ENCODE data around the gene NCKAP5L.
"Not testable (repeated sequence)": the region's sequence is repeated elsewhere in the genome, so short reads cannot be mapped to it uniquely, and the experiment has no call there.

NCKAP5L gene

DNA sequence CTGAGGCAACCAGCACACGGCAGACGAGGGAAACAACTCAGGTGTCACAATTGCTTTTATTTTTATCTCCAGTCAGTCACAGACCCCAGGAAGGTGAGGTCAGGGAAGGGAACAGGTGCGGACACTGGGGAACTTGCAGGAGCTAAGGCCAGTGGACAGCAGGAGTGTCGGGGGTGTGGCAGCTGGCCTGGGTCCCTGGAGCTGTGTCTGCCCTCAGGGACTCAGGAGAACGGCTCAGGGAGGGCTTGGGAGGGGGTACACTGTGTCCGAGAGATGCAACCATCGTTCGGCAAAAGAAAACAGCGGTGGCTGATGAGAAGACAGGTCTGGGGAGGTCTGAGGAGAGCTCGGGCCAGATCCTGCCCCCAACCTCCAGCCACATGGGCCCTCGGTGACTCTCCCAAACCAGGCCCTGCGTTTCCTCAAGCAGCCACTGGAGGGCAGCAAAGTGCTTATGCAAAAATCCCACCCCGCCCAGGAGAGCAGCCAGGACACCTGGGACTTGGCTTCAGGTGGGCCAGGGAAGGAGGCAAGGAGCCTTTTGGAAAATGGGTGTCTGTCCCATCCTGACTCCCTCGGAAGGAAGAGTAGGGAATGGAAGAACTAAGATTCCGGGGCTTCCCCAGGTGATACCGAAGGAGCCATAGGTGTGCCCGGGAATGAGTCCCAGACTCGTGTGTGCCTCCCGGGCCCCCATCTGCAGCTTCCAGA, 38.8 kb upstream of the NCKAP5L start:
- DNase-seq (ENCODE audit: insufficient read length, low spot score): peak; percentile 81
- FAIRE-seq: no peak

DNA sequence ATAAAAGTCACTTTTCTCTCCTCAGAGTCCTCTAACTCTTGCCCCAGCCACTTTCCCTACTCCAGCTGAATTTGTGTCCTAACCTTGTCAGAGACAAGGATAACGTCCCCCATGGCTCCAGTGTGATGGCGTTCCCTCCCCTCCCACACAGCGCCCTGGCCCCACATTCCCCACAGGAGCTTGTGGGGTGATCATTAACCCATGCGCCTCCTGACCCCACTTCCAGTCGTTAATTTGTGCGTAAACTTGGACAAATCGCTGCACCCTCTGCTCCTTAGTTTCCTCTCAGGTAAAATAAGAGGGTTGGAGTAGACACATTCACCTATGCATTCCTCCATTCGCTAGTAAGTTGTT, 37.5 kb upstream of the NCKAP5L start:
- no peak for FAIRE-seq
- DNase-seq (ENCODE audit: insufficient read length, low spot score): no peak

DNA sequence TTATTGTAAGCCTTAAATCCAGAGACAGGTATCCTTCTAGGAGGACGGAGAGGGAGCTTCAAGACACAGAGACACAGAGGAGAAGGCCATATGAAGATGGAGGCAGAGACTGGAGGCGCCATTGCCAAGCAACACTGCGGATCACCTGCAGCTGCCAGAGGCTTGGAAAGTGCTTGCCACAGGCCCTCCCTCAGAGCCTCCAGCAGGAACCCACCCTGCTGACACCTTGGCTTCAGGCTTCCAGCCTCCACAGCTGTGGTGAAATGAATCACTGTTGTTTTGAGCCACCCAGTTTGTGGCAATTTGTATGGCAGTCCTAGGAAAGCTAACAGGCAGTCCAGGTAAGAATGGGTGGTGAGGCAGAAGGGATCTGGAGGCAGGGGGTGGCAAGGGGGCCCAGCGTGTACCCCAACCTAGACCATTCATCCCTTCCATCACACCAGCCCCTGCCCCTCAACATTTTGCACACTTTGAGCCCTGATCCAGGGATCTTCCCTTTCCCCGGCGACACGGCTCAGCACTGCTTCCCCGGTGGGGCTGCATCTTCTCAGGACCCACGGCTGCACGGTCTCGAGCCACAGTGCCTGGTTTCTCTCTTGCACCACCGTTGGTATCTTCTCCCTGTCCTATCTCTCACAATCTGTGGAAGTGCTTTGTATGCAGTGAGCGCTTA, 37.0 kb upstream of the NCKAP5L start:
- FAIRE-seq (no peak), DNase-seq (ENCODE audit: insufficient read length, low spot score) (no peak)

DNA sequence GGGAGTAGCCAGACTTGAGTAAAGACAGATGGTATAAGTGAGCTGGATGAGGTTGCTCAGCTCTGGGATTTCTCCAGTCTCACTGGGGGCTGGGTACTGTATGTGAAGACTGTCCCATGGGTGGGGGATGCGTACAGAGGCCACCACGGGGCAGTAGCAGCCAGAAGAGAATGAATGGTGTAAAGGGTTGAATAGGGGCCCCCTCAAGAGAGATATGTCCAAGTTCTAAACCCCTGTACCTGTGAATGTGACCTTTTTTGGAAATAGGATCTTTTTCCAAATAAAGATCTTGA, 36.5 kb upstream of the NCKAP5L start:
- FAIRE-seq (no peak), DNase-seq (ENCODE audit: insufficient read length, low spot score) (no peak)

DNA sequence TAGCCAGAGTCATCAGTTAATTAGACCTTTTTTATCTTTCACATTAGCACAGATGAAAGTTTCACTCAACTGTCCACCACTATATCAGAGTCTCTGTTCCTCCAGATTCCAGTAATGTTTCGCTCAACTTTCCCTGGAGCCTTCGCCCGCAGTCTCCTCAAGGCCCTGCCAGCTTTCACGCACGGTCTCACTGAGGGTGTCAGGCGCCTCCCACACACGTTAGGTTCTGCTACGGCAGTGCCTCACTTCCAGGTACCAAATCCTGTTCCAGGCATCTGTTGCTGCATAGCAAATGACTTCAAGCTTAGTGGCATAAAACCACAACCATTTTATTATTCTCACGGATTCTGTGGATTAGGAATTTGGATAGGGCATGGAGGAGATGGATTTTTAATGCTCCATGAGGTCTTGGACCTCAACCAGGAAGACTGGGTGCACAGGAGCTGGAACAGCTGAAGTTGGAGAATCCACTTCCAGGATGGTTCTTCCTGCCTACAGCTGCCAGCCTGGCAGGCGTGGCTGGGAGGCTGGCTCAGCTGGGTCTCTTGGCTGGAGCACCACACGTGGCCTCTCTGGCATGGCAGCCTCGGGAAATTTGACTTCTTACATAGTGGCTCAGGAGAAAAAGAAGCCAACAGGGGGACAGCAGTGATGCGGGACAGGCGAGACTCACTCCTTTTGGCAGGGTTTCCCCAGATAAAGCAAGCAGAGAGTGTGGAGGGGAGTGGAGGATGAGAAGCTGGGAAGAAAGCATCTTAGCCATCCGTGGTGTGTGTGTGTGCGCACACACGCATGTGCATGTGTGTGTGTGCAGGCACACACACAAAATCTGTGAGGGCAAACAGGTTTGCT, 36.0 kb upstream of the NCKAP5L start:
- DNase-seq (ENCODE audit: insufficient read length, low spot score): no peak
- no peak for FAIRE-seq

DNA sequence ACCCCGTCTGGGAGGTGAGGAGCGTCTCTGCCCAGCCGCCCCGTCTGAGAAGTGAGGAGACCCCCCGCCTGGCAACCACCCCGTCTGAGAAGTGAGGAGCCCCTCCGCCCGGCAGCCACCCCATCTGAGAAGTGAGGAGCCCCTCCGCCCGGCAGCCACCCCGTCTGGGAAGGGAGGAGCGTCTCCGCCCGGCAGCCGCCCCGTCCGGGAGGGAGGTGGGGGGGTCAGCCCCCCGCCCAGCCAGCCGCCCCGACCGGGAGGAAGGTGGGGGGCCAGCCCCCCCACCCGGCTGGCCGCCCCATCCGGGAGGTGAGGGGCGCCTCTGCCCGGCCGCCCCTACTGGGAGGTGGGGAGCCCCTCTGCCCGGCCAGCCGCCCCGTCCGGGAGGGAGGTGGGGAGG, 32.7 kb upstream of the NCKAP5L start:
- FAIRE-seq: not testable (repeated sequence)

DNA sequence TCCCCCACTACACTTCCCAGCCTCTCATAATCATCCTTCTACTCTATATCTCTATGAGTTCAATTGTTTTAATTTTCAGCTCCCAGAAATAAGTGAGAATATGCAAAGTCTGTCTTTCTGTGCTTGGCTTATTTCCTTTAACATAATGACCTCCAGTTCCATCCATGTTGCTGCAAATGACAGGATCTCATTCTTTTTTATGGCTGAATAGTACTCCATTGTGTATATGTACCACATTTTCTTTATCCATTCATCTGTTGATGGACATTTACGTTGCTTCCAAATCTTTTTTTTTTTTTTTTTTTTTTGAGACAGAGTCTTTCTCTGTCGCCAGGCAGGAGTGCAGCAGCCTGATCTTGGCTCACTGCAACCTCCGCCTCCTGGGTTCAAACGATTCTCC, 27.7 kb upstream of the NCKAP5L start:
- not testable (repeated sequence) for FAIRE-seq

More for the DNA sequence above, 32.7 kb upstream of the NCKAP5L start:
- DNase-seq (ENCODE audit: insufficient read length, low spot score): not testable (repeated sequence)

DNA sequence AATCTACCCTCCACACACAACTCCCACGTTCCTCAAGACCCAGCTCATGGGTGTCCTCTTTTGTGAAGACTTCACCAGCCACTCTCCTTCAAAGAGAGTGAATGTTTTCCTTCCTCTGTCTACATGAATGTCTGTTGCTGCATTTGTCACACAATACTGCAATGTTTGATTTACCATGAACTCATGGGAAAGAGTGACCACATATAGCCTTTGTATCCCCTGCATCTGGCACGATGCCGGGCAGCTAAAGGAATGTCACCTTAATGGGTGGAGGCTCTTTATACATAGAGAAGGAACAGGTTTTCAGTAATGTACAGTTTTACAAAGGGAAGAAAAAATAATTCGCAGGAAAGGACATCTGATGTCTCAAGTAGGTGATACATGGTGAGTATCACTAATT, 26.8 kb upstream of the NCKAP5L start:
- no peak for DNase-seq (ENCODE audit: insufficient read length, low spot score)
- FAIRE-seq: no peak

More for the DNA sequence above, 27.7 kb upstream of the NCKAP5L start:
- DNase-seq (ENCODE audit: insufficient read length, low spot score): not testable (repeated sequence)

DNA sequence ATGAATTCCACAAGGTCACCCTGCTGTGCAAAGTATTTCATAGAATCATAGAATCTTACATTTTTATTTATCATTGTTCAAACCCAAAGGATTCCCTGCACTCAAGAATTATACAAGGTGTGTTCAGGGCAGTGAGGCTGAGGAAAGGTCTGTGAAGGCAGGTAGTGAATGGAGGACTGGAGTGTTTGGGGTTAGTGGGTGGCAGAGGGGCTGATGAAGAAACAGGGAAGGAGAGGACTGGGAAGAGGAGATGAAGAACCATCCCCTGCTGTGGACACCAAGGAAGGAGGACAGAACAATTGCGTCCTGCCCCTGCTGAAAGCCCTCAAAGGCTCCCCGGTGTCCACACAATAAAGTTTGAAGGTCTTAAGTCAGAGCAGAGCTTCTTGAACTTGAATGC, 25.5 kb upstream of the NCKAP5L start:
- DNase-seq (ENCODE audit: insufficient read length, low spot score): no peak
- no peak for FAIRE-seq

DNA sequence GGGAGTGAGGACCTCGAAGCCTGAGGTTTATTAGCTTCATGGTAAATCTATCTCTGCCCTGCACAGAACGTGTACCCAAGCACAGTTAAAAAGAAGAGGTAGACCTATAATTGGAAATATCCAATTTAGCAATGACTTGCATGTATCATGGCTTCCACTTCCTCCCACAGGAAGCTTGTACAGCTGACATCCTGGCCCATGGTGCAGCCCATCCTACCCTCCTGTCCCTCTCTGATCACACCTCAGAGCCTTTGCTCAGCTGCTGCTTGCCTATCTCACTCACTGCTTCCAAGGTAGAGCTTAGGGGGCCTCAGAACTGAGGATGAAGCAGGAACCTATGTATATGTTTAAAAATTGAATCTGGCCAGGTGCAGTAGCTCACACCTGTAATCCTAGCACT, 18.9 kb upstream of the NCKAP5L start:
- no peak for DNase-seq (ENCODE audit: insufficient read length, low spot score)
- no peak for FAIRE-seq

DNA sequence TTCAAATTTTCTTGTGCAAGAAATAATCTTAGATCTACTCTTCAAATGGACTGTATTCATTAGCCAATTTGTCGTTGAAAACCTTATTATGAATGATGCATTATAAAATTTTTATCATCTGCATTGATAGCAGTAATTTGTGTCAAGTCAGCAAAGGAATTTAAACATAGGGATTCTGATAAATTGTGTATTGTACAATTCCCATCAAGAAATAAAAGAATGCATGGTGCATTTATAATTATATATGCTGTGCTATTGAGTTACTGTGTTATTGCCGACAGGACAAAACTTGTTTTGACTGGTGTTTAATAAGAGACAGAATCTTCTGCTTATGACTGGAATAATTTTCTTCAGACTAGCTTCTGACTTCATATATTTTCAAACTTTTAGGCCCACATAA, 17.8 kb upstream of the NCKAP5L start:
- no peak for FAIRE-seq
- DNase-seq (ENCODE audit: insufficient read length, low spot score): no peak

DNA sequence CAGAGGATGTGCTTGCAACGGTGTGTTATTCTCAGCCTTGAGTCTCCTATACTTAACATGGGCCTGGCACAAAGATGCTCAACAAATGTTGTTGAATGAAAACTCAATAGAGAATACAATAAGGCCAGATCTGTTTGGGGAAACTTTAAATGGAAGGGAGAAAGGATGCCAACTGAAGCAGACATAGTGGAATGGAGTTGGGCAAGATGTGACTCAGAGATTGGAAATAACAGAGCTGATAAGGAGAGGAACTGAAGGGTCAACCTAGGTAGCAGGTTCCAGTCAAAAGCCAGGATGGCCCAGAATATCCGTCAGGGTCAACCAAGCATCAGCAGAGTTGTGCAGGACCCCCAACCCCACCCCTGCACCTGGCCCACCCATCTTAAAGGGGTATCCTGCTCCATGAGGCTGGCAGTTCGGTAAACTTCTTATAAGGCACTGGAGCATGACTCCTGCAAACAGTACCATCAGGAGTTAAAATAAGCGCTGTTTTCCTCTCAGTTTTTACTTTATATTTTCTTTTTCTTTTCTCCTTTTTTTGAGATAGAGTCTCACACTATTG, 15.7 kb upstream of the NCKAP5L start:
- DNase-seq (ENCODE audit: insufficient read length, low spot score) (no peak), FAIRE-seq (no peak)

DNA sequence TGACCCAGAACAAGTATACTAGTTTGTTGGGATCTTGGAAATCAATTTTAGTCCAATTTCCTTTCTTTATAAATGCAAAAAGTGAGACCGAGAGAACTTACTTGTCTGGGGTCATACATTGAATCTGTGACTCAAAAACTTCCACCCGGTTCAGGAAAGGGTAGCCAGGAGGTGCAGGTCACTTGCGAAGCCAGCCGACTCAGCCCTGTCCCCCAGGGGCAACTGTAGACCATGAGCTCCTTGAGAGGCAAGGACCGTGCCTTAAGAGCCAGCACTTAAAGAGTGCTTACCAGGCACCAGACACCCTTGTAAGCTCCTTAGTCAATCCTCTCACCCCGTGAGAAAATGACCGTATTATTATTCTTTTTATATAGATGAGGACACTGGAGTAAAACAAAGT, 15.2 kb upstream of the NCKAP5L start:
- DNase-seq (ENCODE audit: insufficient read length, low spot score) (no peak), FAIRE-seq (no peak)

DNA sequence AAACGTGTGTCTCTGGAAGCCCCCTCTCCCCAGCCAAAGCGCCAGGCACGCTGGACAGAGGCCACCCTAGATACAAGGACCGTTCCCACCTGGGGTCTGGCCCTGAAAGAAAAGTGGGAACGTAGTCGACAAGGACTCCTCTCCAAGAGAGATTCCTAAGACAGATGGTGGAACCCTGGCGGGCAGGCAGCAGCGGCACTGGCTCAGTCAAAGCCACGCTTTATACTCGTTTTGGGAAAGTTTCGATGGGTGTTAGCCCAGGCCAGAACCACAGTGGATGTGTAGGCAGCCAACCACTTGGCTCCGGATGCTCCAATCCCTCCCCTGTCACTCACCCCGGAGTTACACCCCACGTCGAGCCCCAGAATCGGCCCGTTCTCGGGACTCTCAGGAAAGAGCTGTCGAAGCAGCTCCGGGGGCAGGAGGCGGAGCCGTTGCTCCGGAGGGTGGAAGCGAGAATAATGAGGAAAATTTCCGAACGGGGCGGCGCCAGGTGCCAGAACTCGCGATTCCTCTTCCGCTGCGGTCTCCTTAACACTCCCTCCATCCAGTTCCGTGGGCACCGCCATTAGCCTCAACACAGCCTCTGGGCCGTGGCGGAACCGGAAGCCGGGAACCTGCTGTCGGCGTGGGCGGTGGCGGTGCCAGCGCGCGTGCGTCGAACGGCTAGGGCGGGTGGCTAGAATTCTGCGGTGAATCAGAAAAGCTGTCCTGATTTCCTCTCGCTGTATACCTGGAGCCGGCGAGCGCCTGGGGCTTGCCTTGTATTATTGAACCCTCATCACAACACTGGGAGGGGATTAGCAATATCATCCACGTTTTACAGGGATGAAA, 14.5 kb upstream of the NCKAP5L start, which contains the start of gene BCDIN3D:
Gene BCDIN3D, minus strand, starts transcription at position 588 of the 834 bp plus-strand sequence. Its CDS starts 19 bp downstream, at position 569.
- DNase-seq (ENCODE audit: insufficient read length, low spot score) (peak; percentile 92), FAIRE-seq (peak; percentile 51)

DNA sequence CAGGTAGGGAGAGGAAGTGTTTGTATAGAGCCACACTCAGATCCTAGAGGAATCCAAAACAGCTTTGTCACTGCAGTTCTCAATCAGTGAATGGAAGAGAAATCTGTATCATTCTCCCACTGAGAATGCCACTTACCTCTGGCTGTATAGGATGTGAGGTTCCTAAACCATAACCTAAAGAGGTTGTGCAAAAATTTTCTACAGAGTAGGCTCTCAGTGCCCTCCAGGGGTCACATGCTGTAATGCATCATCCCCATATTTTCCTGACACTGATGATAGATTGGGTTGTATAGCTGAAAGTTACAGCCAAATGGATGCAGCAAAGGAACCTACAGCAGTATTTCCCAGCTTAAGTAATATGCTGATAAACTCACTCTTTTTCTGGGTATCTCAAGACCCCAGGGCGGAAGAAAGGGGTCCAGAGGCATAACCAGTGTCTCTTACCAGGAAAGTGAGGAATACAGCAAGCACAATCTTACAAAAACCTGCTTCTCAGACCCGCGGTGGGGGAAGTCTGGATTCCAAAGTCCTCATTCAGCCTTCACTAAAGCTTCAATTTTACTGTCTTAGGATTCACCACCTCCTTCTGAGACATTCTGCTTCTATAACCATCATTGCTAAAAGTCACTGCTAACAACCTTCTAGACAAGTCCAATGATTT, 10.9 kb upstream of the NCKAP5L start:
- no peak for FAIRE-seq
- DNase-seq (ENCODE audit: insufficient read length, low spot score): peak; percentile 45

DNA sequence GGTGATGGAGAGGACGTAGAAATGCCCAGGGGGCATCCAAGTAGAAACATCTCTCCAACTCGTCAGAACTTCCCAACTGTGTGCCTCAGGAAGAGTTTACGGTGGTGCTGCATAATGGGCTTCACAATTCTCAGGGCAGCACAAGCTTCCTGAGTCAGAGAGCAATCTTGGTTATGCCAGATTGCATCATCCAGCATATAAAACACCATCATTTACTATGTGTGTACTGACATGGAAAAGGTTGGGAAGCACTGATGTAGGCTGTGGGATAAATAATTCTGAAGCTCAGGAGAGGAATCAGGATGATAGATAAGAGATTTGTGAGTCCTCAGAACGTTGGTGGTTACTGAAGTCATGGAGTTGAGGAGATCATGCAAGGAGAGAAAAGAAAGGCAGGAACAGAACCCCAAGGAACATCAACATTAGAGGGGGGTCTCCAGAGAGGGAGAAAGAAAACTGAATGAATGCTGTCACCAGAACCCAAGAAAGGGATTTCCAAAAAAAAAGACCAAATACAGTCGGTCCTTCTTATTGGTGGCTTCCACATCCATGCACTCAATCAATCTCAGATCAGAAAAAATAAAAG, 4.7 kb upstream of the NCKAP5L start:
- FAIRE-seq (no peak), DNase-seq (ENCODE audit: insufficient read length, low spot score) (no peak)

DNA sequence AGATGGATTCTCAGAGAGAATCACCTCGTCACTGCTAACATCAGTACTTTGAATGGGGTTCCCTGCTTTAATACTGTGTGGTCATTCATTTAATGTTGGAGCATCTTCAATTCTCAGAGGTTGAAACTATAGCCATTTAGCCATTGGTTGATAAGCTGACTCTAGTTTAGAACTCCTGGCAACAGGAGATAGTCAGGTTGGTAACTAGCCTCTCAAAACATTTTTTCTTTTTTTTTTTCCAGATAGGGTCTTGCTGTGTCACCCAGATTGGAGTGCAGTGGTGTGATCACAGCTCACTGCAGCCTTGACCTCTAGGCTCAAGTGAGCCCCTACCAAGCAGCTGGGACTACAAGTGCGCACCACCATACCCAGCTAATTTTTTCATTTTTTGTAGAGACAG, 3.5 kb upstream of the NCKAP5L start:
- FAIRE-seq (no peak), DNase-seq (ENCODE audit: insufficient read length, low spot score) (no peak)

DNA sequence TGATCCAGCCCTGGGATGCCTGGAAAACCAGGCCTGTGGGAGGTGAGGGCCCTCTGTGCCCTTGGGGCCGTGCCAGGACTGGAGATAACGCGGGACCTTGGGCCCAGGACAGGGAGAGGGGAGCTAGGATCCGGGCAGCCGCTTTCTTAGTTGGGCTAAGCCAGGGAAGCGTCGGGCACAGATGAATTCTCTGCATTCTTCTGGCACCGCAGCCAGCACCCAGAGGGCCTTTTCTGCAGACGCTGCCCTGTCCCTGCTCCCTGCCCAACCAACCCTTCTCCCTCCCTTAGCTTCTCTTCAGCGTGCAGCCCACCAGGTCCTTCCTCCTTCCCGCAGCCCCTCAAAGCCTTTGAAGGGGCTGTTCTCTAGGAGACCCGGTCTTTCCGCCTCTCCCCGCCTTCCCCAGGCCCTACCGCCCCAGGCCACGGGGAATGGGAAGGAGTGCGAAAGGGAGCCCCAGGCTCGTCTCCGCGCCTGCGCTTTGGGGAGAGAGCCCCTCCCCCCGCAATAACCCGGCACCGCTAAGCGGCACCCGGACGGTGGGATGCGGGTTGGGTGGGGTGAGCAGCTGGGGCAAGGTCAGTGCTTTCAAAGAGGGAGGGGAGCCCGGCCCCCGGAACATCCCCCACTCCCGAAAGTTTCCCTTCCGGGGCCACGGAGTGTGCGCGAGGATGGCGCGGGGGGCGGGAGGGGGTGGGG, 663 bp downstream of the NCKAP5L start:
- peak; percentile 86 for DNase-seq (ENCODE audit: insufficient read length, low spot score)
- FAIRE-seq: peak; percentile 75

DNA sequence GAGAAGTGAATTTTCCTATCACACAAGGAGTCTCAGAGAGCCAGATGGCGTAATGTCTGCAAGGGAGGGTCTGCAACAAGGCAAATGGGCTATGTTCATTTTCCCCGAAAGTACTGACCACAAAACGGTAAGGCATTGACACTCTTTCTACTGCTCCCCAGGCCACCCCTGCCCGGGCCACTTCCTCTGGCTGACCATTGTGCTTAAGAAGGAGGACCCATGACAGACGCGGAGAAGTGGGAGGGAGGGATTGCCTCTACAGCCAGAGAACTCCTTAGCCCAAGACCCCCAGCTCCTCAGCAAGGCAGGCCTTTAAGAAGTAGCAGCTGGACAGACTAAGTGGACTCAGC, 1.2 kb downstream of the NCKAP5L start:
- no peak for FAIRE-seq
- no peak for DNase-seq (ENCODE audit: insufficient read length, low spot score)

Data from HTR-8/SVneo (cell line).